ENCODE data around the gene ESPN.
"Not testable (repeated sequence)": the region's sequence is repeated elsewhere in the genome, so short reads cannot be mapped to it uniquely, and the experiment has no call there.

The ESPN gene

GRCh38 chr1:6428453-6428852, 3.9 kb downstream of the ESPN start:
- not testable (repeated sequence) for DNase-seq

DNA sequence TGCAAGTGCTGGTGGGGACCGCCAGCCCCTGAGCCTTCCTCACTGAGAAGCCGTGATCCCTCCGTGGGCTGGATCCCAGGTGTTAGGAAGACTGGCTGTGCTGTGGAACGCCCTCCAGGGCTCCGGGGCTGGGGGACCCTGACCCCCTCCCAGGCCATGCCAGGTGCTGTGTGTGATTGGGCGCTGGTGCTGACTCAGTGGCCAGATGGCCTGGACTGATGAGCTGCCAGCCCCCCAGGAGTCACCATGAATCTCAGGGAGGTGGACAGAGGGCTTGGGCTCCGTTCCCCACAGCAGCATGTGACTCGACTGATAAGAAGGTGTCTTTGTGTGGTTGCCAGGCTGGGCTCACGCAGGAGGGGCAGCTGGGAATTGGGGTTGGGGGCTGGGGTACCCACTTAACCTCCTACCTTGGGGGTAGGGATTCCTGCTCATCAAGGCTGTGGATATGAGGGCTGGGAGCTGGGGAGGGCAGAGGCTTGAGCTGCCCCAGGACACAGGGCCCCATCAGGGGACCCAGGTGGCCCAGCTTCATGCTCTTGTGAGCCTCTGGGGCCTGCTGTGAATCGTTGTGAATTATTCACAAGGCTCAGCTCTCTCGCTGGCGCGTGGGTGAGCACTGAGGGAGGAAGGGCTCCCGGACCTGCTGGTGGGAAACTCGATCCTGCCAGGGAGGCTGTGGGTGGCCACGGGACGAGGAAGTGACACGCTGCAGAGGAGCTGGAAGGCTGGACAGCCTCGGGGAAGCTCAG, 5.3 kb downstream of the ESPN start:
- DNase-seq: not testable (repeated sequence)

DNA sequence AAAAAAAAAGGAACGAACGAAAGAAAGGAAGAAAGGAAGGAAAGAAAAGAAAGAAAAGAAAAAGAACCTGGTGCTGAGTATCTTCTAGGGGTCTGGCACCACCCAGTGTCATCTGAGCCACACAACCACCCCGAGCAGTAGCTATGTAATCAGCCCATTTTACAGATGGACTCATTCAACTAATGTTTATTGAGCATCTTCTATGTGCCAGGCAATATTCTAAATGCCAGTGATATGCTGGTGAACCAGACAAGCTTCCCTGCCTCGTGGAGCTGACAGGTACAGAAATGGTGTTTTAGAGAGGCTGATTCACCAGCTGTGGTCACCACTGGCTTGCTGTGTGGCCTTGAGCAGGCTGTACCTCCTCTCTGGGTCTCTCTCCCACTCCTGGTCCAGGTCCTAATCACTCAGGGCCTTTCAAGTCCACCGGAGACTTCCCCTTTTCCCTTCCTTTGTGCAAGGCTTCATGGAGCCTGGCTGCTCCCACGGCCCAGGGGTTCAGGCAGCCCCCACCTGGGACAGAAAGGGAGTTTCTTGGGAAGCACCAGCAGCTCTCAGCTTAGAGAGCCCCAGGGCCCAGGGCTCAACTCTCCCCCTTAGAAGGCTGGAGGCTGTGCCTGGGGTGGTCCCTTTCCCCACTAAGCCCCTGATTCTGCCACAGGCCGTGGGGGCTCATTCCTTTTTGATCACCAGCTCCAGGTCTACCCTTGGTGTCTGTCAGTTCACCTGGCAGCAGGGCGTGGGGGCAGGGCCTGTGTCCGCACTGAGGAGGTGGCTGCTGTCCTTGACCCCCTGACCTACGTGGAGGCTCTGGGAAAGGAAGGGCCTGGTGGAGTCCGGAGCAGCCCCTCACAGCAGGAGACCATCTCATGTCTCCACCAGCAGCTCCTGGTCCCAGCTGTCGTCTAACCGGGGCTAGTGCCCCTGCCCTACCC, 7.3 kb downstream of the ESPN start:
- not testable (repeated sequence) for DNase-seq

DNA sequence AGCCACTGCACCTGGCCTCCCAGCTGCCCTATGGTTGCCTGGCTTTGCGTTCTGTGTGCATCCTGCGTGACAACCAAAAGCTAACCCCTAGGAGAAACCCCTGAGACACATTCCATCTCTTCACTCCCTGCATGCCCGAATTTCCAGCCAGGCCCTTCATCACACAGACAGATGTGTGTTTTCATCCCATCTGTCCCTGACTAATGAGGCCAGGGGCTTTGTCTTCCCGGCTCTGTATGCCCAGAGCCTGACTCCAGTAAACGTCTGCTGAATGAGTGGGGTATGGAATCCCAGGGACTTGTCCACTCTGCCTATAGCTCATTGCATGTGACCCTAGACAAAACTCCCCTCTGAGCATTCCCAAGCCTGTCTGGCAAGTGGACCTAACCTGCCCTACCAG, 9.6 kb downstream of the ESPN start:
- no peak for DNase-seq

GRCh38 chr1:6435129-6435528, 10.6 kb downstream of the ESPN start:
- DNase-seq: no peak

- DNase-seq: no peak
Measured at GRCh38 chr1:6435547-6435946, 11.0 kb downstream of the ESPN start.

DNA sequence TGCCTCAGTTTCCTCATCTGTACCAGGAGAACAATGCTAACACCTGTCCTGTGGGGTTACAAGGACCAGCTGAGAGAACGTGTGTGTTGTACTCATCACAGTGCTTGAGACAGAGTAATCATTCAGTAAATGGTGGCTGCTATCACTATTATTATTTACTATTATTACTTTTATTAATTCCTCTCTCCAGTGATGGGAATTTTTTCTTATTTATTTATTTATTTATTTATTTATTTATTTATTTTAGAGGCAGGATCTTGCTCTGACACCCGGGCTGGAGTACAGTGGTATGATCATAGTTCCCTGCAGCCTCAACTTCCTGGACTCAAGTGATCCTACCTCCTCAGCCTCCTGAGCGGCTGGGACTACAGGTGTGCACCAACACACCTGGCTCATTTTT, 11.7 kb downstream of the ESPN start:
- not testable (repeated sequence) for DNase-seq

DNA sequence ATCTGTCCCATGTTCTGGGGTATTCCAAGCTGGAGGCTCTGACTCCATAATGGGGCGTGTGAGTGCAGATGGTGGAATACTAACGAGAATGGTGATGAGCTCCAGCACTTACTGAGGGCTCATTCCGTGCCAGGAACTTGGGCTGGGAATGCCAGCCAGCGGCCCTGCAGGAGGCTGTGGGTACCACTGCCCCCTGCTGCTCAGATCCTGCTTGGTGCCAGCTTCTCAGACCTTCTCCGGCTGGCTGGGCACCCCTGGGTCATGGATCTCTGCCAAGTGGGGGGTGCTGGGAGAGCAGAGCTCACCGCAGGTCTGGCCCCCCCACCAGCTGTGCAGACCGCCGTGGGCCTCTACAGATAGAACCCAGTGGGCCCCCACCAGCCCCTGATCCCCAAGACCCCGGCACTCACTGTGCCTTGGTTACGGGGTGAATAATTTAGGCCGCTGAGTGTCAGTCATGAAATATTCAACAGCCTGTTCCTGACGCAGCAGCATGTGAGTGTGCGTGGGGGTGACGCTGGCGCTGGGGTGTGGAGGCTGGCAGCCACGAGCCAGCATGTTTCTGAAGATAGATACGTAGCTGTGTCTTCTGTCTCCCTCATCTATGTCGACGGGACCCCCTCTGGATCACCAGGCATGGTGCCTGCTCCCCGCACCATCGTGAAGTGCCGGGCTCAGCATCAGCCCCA, 12.6 kb downstream of the ESPN start:
- not testable (repeated sequence) for DNase-seq

- DNase-seq: peak; percentile 36
Measured at GRCh38 chr1:6438047-6438525, 13.5 kb downstream of the ESPN start.

GRCh38 chr1:6440198-6441126, 15.9 kb downstream of the ESPN start:
- DNase-seq: no peak

- no peak for DNase-seq
Measured at GRCh38 chr1:6441586-6441985, 17.0 kb downstream of the ESPN start.

GRCh38 chr1:6443339-6444115, 19.0 kb downstream of the ESPN start:
- no peak for DNase-seq

DNA sequence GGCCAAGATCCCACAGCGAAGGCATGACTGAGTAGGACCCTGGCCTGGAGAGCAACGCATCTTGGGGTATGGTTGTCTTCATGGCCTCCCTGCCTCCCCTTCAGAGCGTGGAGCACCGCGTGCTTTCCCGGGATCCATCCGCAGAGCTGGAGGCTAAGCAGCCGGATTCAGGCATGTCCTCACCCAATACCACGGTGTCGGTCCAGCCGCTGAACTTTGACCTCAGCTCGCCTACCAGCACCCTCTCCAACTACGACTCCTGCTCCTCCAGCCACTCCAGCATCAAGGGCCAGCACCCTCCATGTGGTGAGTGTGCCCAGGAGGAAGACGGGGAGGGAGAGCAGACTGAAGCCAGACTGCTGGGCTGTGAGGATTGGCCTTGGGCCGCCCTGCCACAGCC, 19.8 kb downstream of the ESPN start:
- no peak for DNase-seq

DNA sequence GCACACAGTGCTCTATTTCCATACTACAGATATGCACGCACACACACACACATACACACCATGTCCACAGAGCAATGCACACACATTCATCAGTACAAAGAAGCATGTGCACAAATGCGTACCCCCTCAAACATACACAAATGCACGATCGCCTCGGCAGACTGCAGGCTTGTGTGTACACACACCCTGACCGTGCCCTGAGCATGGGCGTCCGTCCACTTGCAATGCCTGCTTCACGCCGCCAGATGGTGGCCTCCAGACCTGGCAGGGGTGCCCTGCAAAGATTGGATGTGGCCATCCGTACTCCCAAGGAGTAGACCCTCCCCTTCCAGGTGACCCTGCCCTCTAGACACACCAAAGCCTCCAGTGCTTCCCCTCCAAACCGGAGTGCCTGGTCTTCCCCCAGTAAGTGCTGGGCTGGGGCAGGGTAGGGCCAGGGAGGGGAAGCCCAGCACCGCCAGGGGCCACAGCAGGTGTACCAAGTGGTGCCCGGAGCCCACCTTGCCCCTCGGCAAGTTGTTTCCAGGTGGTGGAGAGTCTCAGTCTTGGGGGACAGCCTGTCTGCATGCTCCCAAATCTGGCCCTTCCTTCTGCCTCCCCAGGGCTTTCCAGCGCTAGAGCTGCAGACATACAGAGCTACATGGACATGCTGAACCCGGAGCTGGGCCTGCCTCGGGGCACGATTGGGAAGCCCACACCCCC, 20.6 kb downstream of the ESPN start:
- no peak for DNase-seq

GRCh38 chr1:6445929-6446328, 21.4 kb downstream of the ESPN start:
- DNase-seq: not testable (repeated sequence)

DNA sequence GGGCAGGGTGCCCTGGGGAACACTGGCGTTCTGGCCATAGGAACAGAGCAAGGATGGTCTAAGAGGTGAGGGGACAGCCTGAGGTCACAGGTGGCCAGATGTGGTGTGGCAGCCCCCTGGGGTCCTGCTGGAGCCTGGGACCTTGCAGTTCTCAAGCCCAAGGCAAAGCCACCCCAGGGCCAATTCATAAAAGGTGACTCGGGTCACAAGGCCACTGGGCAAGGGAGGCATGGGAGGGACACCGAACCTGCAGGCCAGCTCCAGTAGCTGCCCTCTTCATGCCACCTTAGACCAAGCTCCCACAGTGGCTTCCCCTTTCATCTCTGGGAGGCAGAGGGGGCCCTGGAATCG, 22.1 kb downstream of the ESPN start:
- DNase-seq: no peak

DNA sequence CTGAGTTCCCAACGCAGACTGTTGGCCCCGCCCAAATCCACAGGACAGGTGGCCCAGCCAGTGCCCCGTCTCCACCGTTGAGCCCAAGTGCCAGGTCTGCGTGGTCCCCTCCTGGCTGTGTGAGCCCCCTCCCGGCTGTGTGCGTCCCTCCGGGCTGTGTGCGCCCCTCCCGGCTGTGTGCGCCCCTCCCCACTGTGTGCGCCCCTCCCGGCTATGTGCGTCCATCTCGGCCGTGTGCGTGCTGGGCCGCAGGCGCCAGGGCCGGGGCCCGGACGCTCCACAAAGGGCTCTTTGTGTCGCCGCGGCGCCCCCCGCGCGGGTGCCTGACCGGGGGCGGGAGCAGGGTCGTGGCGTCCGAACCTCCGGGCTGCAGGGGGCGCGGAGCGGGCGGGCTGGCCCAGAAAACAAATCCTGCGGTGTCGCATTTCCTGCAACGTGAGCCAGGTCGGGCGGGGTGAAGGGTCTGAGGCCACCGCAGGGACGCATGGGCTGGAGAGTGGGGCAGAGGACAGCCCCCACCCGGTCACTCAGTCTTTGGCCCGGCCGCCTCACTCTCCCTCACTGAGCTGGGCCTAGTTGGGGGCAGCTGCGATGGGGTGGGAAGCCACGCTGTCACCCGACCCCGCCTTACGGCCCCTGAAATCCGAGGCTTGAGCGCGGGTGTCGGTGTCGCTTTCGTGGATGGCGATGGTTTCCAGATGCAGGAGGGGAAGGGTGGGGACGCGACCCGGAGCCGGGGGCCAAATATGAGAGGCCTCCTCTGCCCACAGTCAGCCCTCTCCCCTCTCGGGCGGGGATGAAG, 22.6 kb downstream of the ESPN start:
- DNase-seq: no peak

DNA sequence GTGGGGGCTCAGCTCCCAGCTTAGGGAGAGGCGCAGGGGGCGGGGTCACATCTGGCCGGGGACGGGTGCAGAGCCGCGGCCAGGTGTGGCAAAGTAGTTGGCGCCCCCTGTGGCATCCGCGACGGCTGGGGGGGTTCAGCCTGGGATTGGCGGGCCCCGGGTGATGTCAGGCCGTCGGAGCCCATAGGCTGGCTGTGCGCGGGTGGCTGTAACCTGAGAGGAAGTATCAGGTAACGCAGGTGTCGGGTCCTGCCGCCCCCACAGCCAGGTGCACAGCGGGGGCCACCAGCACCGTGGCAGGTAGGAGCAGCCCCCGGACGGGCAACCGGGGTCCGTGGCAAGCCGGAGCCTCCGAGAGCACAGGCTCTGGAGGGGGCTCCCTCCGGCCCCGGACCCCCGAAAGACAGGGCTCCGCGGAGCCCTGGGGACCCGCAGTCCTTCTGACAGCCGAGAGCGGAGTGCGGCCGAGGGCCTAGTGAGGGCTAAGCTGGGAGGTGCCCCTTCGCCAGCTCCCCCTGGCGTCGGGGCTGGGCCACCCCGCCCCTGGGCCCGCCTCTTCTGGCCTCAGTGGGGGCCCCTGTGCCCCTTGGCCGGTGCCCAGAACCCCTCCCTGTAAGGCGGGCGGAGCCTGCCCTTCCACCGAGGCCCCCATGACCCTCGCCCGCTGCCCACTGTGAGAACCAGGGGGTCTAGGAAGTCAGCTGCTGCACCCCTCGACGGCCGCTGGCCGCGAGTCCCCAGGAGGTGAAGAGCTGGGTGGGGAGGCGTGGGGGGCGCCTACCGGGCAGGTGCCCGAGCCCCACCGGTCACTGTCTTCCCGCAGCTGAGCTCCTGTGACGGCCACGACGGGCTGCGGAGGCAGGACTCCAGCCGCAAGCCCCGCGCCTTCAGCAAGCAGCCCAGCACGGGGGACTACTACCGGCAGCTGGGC, 23.5 kb downstream of the ESPN start:
- DNase-seq: peak; percentile 23

Measured in NCI-H1417 treated with DMSO at 0.1 percent for 48 hours (cell line).